D721Med (cell line): ENCODE results near the gene HCFC1R1.
A peak's percentile ranks its signal among the peaks of the same experiment; 100 is the strongest.

Source experiments
- DNase-seq: peaks from one replicate; pipeline ENCODE4 v3.0.0; 2011; ENCODE audit warnings: low spot score; ENCODE audit not compliant: insufficient read length
- FAIRE-seq: peaks from 2 replicates; lab custom pipeline; 2011; peaks lifted over from hg19 to GRCh38; lab: Jason Lieb, UNC
- CTCF ChIP-seq: IDR thresholded peaks from 2 replicates; pipeline ENCODE4 v1.5.1; 2012; ENCODE audit warnings: mild to moderate bottlenecking, control low read depth; ENCODE audit not compliant: insufficient read depth; ENCODE audit errors: missing control alignments

HCFC1R1 gene

DNA sequence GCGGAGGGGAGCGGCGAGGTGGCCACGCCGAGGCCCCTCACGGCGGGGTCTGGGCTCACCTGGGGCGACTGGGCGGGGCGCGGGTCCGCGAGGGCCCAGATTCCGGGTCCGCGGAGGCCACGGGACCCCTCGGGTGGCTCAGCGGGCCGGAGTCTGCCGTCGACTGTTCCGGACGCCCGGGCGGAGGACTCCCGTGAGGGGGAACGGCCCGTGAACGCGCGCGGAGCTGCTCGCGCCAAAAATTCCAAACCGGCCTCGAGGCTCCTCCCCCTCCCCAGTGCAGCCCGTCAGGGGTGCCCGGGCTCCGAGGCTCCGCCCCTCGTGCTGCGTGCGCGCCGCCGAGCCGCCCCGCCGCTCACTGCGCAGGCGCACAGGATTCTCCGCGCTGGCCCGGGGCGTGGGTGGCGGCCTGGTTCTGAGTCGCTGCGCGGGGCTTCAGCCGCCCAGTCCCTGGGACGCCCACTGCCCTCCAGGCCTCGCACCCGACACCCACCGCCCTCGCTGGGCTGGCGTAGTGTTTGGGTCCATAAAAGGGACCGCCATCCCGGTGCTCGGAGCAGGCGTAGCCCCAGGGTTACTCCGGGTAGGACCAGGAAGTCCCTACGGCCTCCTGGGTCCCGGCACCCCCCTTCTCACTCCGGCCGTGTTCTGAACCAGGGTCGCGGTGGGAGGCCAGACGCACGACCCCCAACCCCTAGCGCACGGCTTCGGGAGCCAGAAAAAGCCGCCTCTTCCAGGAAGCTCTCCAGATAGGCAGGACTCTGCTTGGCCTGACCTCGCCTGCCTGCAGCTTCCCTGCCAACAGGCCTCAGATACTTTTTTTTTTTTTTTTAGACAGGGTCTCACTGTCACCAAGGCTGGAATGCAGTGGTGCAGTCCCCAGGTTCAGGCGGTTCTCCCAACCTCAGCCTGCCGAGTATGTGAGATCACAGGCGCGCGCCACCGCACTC lies 43.2 kb downstream of the HCFC1R1 start, which contains the start of gene PKMYT1:
Gene PKMYT1, minus strand, starts transcription at position 220 of the 950 bp plus-strand sequence. CDS start 789 bp downstream, outside the sequence.
- TF ChIP-seq CTCF = no peak
- DNase-seq = peak; percentile 99
- FAIRE-seq = no peak

GRCh38 chr16:2979669-2980226 lies 44.0 kb downstream of the HCFC1R1 start:
- no peak for TF ChIP-seq CTCF
- no peak for FAIRE-seq
- DNase-seq = no peak

DNA sequence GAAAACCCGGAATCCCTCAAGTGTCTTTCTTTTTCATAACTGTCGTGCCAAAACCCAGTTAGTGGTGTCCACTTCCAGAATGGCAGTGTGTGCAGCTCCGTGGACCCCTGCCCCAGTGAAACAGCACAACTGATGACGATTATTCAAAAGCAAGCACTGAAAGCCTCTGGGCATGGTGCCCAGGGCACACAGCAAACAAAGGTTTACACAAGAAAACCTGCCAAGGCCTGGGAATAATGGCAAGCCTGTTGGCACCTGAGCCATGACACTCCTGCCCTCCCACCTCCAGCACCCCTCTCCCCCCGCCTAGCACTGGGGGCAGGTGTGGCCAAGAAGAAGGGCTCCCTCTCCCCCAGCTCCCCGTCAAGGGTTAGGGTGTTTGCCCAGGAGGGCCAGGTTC lies 46.3 kb downstream of the HCFC1R1 start:
- DNase-seq = no peak
- no peak for TF ChIP-seq CTCF
- FAIRE-seq = no peak

DNA sequence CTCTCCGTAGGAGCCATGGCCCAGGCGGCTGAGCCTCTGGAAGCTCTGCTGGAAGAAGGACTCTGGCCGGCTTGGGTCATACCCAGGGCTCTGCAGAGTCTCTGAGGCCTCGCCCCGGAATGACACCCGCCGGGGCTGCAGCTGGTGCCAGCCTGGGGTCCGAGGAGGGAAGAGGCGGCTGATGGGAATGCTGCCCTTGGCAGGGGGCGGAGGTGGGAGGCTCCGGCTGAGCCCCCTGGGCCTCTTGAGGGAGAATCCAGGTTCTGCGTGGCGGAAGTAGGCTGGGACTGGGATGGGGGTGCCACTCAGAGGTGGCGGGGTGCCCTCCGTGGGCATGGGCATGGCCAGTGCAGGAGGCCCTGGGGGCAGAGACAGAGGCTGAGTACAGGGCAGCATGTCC lies 47.1 kb downstream of the HCFC1R1 start:
- DNase-seq (no peak), FAIRE-seq (no peak)
- TF ChIP-seq CTCF = no peak

DNA sequence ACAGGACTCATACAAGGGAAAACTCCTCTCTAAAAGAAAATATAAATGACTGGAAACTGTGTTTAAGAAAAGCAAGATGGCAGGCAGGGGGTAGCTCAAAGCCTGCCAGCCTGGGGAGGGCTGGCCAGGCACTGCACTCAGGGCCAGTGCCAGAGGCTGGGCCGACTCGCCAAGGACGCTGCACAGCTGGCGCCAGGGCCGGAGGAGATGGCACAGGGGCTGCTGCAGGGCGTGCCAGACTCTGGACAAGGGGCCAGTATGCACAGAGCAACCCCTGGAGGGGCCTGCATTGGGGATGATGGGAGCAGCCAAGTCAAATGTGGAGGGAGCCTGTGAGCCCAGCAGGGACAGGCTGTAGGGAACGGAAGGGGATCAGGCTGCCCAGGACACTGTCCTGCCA lies 47.5 kb downstream of the HCFC1R1 start:
- DNase-seq (no peak), FAIRE-seq (no peak)
- TF ChIP-seq CTCF = no peak

DNA sequence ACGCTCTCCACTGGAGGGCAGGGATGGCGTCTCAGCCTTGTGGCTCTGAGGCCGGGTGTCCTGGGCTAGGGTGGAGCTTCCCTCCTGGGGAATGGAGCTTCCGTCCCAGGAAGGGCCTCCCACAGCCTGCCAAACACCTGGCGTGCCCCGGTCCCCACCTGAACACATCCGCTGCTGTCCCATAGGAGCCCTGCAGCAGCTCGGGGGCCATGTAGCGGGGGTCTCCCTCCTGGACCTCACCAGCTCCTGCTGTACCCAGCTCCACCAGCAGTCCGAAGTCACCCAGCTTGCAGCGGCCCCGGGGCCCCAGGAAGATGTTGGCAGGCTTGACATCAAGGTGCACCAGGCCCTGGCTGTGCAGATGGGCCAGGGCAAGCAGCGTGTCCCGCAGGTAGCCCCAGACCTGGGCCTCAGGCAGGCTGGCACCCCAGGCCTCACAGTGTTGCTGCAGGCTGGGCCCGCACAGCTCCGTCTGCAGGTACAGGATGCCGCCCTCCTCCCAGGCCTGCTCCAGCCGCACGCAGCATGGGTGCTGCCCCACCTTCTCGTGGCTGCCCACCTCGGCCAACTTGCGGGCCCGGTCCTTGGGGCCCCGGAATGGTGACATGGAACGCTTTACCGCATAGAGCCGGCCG lies 48.5 kb downstream of the HCFC1R1 start:
- FAIRE-seq (no peak), DNase-seq (no peak)
- no peak for TF ChIP-seq CTCF
